GM19452 (cell line): ENCODE measurements around the gene ASB4.
"Not testable (repeated sequence)": the region's sequence is repeated elsewhere in the genome, so short reads cannot be mapped to it uniquely, and the experiment has no call there.

Experiments used
- ATAC-seq: cut with Tn5 transposase; IDR thresholded peaks from one replicate; pipeline ENCODE4 v1.9.1; 2021; ENCODE audit not compliant: unreplicated experiment

The ASB4 gene

GRCh38 chr7:95550546-95550945 lies 64.8 kb downstream of the ASB4 start:
- no peak for ATAC-seq

GRCh38 chr7:95552010-95552926 lies 66.5 kb downstream of the ASB4 start:
- not testable (repeated sequence) for ATAC-seq

GRCh38 chr7:95553939-95554338 lies 68.2 kb downstream of the ASB4 start:
- no peak for ATAC-seq

GRCh38 chr7:95556777-95557176 lies 71.0 kb downstream of the ASB4 start:
- ATAC-seq = no peak

GRCh38 chr7:95558864-95559263 lies 73.1 kb downstream of the ASB4 start:
- no peak for ATAC-seq

- ATAC-seq = no peak
These were observed 74.9 kb downstream of the ASB4 start for GRCh38 chr7:95560674-95561073.

GRCh38 chr7:95569720-95570119 lies 84.0 kb downstream of the ASB4 start:
- no peak for ATAC-seq

- ATAC-seq = no peak
These were observed 91.4 kb downstream of the ASB4 start for GRCh38 chr7:95577137-95577536.

GRCh38 chr7:95578299-95578855 lies 92.6 kb downstream of the ASB4 start:
- ATAC-seq = no peak

- ATAC-seq = no peak
These were observed 93.6 kb downstream of the ASB4 start for GRCh38 chr7:95579318-95579717.

- ATAC-seq = no peak
These were observed 95.7 kb downstream of the ASB4 start for GRCh38 chr7:95581467-95581866.

GRCh38 chr7:95582578-95583293 lies 97.0 kb downstream of the ASB4 start:
- ATAC-seq = no peak

GRCh38 chr7:95583834-95584621 lies 98.3 kb downstream of the ASB4 start:
- no peak for ATAC-seq

- ATAC-seq = no peak
These were observed 99.2 kb downstream of the ASB4 start for GRCh38 chr7:95584769-95585425.

- ATAC-seq = no peak
These were observed 99.7 kb downstream of the ASB4 start for GRCh38 chr7:95585426-95585789.

GRCh38 chr7:95586951-95587301 lies 101.2 kb downstream of the ASB4 start:
- no peak for ATAC-seq

- ATAC-seq = no peak
These were observed 103.3 kb downstream of the ASB4 start for GRCh38 chr7:95589031-95589430.

GRCh38 chr7:95589766-95590165 lies 104.0 kb downstream of the ASB4 start:
- no peak for ATAC-seq
